Mesothelial cell of epicardium (in vitro differentiated cells): Measurements from ENCODE around the gene PTCRA. TPM values are rescaled to one million over a fixed set of nuclear protein-coding genes. Genes with fewer than 3 reads are reported as not detected.

Source experiments
- DNase-seq, 2 experiments: peaks; one replicate each; pipeline ENCODE4 v3.0.0; 2021; ENCODE audit warnings: low spot score in 2 of 2; ENCODE audit not compliant: unreplicated experiment in 2 of 2
- H3K27ac Mint-ChIP-seq: 2 replicates; pipeline ENCODE4 v1.8.0; 2021; ENCODE audit warnings: mixed read lengths
- H3K27me3 Mint-ChIP-seq: 2 replicates; pipeline ENCODE4 v1.8.0; 2021; ENCODE audit warnings: low read depth, mixed read lengths
- H3K36me3 Mint-ChIP-seq: 2 replicates; pipeline ENCODE4 v1.8.0; 2021; ENCODE audit warnings: mixed read lengths
- H3K4me1 Mint-ChIP-seq: 2 replicates; pipeline ENCODE4 v1.8.0; 2021; ENCODE audit warnings: mixed read lengths
- H3K4me3 Mint-ChIP-seq: 2 replicates; pipeline ENCODE4 v1.8.0; 2021; ENCODE audit warnings: mild to moderate bottlenecking, moderate library complexity, mixed read lengths
- H3K9me3 Mint-ChIP-seq: 2 replicates; pipeline ENCODE4 v1.8.0; 2021; ENCODE audit warnings: mixed read lengths
- total RNA-seq: library from RNA; stranded (reverse); gene quantifications from 3 replicates; pipeline ENCODE4 v1.2.1, GENCODE V29; 2021
- TF ChIP-seq, protein P1 (sequence below): fragments of 200-600 bp; sonication (generic); IDR thresholded peaks from one replicate; pipeline ENCODE4 v1.5.0; 2021; ENCODE audit warnings: antibody characterized with exemption; ENCODE audit not compliant: unreplicated experiment

The PTCRA gene
- total RNA-seq, 1 donor from 2014 or later: not detected

DNA sequence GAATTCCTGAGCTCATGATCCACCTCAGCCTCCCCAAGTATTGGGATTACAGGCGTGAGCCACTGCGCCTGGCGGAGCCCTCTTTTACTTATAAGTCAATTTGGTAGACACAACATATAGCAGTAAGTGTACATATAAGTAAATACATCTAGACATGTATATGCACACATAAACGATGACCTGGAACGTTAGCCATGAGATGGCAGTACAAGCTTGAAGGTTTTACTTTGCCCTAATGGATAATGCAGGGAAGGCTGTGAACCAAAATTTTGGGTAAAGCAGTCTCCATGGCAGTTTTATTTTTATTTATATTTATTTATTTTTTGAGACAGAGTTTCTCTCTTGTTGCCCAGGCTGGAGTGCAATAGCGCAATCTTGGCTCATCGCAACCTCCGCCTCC is 42.3 kb downstream of the PTCRA start:
- Mint-ChIP-seq H3K27ac (no peak overlapping the region), H3K27me3 (peaks cover 35% of the 10 kb centered on the region), H3K4me3 (no peak overlapping the region), H3K4me1 (peaks cover 13% of the 10 kb centered on the region), H3K9me3 (no peaks in the 10 kb centered on the region), H3K36me3 (peaks cover 15% of the 10 kb centered on the region)
- DNase-seq: no peak
- TF ChIP-seq, protein P1, sequence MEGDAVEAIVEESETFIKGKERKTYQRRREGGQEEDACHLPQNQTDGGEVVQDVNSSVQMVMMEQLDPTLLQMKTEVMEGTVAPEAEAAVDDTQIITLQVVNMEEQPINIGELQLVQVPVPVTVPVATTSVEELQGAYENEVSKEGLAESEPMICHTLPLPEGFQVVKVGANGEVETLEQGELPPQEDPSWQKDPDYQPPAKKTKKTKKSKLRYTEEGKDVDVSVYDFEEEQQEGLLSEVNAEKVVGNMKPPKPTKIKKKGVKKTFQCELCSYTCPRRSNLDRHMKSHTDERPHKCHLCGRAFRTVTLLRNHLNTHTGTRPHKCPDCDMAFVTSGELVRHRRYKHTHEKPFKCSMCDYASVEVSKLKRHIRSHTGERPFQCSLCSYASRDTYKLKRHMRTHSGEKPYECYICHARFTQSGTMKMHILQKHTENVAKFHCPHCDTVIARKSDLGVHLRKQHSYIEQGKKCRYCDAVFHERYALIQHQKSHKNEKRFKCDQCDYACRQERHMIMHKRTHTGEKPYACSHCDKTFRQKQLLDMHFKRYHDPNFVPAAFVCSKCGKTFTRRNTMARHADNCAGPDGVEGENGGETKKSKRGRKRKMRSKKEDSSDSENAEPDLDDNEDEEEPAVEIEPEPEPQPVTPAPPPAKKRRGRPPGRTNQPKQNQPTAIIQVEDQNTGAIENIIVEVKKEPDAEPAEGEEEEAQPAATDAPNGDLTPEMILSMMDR: no peak

DNA sequence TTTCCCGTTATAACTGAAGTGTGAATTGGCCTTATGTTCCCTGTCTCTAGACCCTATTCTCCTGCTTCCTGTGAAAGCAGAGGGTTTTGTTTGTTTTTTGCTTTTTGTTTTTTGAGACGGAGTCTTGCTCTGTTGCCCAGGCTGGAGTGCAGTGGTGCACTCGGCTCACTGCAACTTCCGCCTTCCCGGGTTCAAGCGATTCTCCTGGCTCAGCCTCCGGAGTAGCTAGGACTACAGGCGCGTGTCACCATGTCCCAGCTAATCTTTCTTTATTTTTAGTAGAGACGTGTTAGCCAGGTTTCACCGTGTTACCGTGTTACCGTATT is 44.0 kb downstream of the PTCRA start:
- H3K27ac Mint-ChIP-seq: no peak overlapping the region
- no peak for DNase-seq
- H3K36me3 Mint-ChIP-seq: peaks cover 19% of the 10 kb centered on the region
- H3K27me3 Mint-ChIP-seq: peaks cover 35% of the 10 kb centered on the region
- no peaks in the 10 kb centered on the region for H3K9me3 Mint-ChIP-seq
- H3K4me3 Mint-ChIP-seq: peak overlapping the region; percentile 74
- TF ChIP-seq, protein P1: no peak
- H3K4me1 Mint-ChIP-seq: peaks cover 13% of the 10 kb centered on the region

DNA sequence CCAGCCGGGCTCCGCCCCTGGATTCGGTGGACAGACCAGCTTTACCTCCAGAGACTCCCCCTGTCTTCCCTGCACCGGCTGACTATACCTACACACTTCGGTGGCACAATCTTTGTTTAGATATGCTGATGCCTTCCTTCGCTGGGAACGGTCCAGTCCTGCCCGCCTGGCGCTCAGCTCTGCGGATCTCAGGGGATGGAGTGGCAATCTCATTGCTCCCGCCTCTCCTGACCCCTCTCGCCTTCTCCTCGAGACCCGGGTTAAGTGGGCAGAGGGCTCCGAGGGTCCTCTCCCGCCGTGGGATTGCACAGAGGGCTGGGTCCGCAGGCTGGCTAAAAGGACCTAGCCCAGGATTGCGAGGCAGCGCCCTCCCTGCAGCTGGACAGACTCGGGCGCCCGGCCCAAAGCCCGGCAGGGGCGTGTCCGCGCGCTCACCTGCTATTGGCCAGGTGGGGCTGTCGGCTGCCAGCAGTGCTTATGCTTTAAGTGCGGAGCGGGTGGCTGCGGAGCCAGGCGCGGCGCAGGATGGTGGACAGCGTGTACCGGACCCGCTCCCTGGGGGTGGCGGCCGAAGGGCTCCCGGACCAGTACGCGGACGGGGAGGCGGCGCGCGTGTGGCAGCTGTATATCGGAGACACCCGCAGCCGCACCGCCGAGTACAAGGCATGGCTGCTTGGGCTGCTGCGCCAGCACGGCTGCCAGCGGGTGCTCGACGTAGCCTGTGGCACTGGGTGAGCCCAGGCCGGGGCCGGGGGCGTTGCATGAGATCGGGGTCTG is 44.6 kb downstream of the PTCRA start, which contains the start of gene GNMT:
GNMT (plus strand) TSS at position 512 of the 777 bp plus-strand sequence; CDS start at position 526, 14 bp downstream.
- H3K36me3 Mint-ChIP-seq: peaks cover 19% of the 10 kb centered on the region
- H3K9me3 Mint-ChIP-seq: no peaks in the 10 kb centered on the region
- H3K4me3 Mint-ChIP-seq: peak within 1 kb of the TSS; percentile 74
- peak; percentile 45 to 76 for DNase-seq
- no peak within 1 kb of the TSS for H3K27ac Mint-ChIP-seq
- peaks cover 13% of the 10 kb centered on the region for H3K4me1 Mint-ChIP-seq
- H3K27me3 Mint-ChIP-seq: peaks cover 35% of the 10 kb centered on the region
- TF ChIP-seq, protein P1: no peak

DNA sequence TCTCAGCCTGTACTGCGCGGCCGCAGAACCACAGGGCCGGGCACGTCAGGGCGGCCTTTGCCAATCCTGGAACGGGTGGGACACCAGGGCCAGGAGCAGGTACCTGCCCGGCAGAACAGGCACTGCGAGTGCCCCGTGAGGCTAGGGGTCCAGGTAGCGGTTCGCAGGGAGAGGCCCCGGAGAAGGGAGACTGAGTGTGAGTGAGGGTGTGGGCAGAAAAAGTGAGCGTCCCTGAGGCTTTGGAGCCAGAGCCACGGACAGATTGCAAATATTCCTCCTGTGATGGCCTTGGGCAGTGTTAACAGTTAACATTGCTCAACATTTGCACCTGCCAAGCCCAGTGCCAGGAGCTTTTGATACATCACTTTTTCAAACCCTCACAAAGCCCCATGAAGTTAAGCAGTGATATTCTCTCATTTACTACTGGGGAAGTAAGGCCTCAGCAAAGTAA is 45.2 kb downstream of the PTCRA start:
- no peaks in the 10 kb centered on the region for H3K9me3 Mint-ChIP-seq
- peaks cover 35% of the 10 kb centered on the region for H3K27me3 Mint-ChIP-seq
- no peak overlapping the region for H3K27ac Mint-ChIP-seq
- no peak for DNase-seq
- peaks cover 13% of the 10 kb centered on the region for H3K4me1 Mint-ChIP-seq
- TF ChIP-seq, protein P1: no peak
- H3K36me3 Mint-ChIP-seq: peaks cover 19% of the 10 kb centered on the region
- peak overlapping the region; percentile 74 for H3K4me3 Mint-ChIP-seq

DNA sequence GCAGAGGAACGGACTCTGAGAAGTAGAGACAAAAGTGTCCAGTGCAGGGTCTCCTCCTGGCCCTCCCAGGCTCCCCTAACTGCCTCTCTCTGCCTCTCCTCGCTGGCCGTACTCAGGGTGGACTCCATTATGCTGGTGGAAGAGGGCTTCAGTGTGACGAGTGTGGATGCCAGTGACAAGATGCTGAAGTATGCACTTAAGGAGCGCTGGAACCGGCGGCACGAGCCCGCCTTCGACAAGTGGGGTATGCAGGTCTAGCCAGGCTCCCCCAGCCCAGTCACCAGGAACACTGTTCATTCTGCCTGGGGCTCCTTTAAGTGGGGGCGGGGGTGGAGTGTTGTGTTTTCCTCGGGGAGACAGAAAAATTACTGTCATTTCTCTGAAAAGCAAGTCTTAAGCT is 46.2 kb downstream of the PTCRA start:
- Mint-ChIP-seq H3K9me3 (no peaks in the 10 kb centered on the region), H3K27ac (no peak overlapping the region), H3K27me3 (peaks cover 35% of the 10 kb centered on the region), H3K4me3 (no peak overlapping the region), H3K4me1 (peaks cover 13% of the 10 kb centered on the region), H3K36me3 (peaks cover 17% of the 10 kb centered on the region)
- DNase-seq: no peak
- TF ChIP-seq, protein P1: no peak
